ENCODE data around the gene CCDC89.

CCDC89 gene

GRCh38 chr11:85685820-85686459 is at the start of gene CCDC89:
Gene CCDC89 (minus strand): TSS chr11:85686195. CDS start chr11:85686130, 65 bp downstream.
- DNase-seq = no peak

DNA sequence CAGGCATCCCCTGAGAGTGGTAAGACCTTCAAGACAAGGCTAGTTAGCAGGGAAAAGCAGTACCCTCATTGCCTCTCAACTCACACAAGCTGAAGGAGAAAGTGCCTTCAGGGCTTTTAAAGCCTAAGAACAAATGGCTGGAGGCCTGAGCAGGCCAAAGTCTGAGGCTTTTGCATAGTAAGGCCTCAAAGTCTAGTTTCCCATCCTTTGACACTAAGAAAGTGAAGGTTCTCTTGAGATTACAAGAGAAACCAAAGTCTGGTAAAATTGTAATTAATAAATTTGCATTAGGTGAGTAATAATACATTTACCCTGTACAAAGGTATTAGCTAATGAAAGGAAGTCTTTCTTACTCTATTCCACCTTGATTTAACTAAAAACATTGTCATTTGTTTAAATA is 47.0 kb upstream of the CCDC89 start:
- DNase-seq = no peak

GRCh38 chr11:85726381-85726780 is 40.4 kb upstream of the CCDC89 start:
- DNase-seq = no peak

GRCh38 chr11:85725510-85726258 is 39.7 kb upstream of the CCDC89 start:
- no peak for DNase-seq

- DNase-seq = no peak
Measured at GRCh38 chr11:85724748-85725465, 38.9 kb upstream of the CCDC89 start.

- DNase-seq = no peak
Measured at GRCh38 chr11:85723088-85723487, 37.1 kb upstream of the CCDC89 start.

DNA sequence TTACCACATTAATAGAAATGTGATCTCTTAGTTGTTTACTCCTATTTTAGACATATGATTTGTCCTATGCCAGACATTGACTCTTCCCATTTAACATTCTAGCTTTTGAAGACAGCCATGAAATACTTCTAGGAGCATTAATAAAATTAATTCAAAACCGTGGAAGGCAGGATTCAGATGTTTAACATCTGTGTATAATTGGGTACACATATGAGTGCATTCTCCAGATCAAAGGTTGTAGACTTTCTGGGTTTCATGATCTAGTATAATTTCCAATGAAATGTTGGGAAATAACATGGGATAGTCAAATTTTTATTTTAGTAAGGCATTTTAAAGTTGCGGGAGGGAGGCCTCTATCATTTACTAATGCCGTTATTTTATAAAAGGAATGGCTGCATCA is 35.2 kb upstream of the CCDC89 start:
- DNase-seq = no peak

- DNase-seq = no peak
Measured at GRCh38 chr11:85718991-85719807, 33.2 kb upstream of the CCDC89 start.

DNA sequence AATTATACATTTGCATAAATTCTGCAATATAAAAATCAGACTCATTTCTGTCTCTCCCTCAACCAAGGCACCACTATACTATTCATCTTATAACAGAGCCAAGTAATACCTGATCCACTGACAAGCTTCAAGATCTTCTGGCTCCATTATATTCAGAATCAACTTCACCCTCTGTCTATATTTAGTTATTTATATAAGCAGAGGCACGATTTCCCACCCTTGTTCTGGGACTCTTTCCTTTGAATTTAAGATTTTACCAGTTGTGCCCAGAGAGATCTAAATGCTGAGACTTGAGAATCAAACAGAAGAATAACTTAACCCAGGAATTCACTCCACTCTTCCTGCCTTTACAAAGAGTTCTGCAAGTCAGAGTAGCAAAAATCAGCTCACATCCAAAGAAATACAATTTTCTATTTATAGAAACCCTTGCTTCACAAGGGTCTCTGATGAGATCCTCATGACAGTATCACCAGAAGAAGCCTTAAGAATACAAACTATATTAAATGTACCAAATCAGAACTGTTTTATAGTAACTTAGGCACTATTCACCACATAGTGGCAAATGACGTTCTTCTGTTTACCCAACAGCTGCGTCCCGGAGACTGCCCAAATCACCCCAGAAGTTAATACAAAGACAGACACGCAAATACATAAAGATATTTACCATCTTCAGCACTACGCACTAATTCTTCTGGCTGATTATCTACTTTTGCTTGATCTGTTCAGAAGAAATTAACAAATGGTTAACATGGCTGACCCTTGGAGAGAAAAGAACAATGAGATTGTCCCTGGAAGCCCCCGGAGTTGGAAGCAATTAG is 32.3 kb upstream of the CCDC89 start:
- DNase-seq = no peak

DNA sequence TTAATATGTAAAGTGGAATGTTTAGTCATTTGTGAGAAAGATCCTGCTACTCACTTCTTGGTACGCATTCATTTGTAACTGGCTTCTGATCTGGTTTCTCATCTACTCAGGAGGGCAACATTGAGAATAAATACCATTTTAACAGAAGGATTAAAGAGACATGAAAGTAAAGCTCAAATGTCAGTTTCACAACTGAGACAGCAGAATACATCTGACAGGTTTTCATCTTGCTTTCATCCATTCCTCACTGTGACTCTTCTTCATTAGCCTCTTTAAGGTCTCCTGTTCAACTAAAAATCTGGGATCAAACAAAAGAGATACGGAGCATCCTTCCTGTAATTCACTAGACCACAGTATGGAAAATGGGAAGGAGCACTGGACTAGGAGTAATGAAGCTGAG is 31.4 kb upstream of the CCDC89 start:
- no peak for DNase-seq

GRCh38 chr11:85712953-85713352 is 27.0 kb upstream of the CCDC89 start:
- DNase-seq = no peak

- no peak for DNase-seq
Measured at GRCh38 chr11:85710917-85711316, 24.9 kb upstream of the CCDC89 start.

- DNase-seq = no peak
Measured at GRCh38 chr11:85709941-85710702, 24.1 kb upstream of the CCDC89 start.

DNA sequence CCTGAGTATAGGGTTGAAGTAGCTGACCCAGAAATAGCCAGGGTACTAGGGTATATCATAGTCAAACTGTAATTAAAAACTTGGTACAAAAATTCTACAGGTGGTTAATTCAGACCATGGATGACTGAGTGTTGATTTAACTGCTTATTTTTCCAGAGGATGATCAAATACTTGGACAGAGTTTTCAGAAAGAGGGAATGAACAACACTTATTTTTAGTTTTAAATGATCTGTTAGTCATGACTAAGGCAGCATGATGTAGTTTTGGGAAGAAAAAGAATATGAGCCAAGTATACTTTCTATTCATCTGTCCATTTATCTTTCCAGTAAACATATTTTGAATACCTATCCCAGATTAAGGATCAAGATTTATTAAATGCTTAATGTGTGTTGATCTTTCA is 19.8 kb upstream of the CCDC89 start:
- DNase-seq = no peak

DNA sequence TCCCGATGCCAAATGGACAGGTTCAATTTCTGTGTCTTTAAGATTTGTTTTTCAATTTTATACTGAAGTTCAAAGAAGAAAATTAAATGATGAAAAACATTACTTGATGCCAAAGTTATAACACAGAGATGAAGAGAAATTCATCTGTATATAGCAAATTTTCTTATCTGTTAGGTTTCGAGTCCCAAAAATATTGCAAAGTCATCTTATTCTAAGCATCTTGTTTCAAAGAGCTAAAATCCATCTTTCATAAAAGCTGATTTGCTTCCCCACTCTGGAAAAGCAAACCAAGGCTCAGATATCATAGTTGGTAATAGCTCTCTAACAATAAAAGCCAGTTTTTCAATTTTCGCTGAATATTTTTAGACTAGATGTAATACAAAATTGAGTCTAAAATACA is 19.0 kb upstream of the CCDC89 start:
- no peak for DNase-seq

- DNase-seq = no peak
Measured at GRCh38 chr11:85699957-85700741, 14.2 kb upstream of the CCDC89 start.

- no peak for DNase-seq
Measured at GRCh38 chr11:85698195-85698594, 12.2 kb upstream of the CCDC89 start.

- DNase-seq = no peak
Measured at GRCh38 chr11:85697747-85698146, 11.8 kb upstream of the CCDC89 start.

DNA sequence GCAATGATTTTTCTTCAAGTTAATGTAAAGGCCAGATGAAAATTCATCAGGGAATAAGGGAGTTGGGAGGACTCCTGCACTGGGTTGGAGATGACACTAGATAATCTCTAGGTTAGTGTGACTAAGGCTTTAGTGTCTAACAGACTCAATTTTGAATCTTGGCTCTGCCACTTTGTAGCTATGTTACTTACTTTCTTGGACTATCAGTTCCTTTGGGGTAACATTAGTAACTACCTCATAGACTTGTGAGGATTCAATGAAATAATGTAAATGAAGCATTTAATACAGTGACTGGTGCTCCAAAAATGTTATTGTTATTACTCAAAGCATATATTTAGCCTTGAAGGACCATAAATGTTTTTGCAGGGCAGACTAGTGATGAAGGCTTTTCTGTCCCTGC is 9.6 kb upstream of the CCDC89 start:
- DNase-seq = no peak

- peak; percentile 57 for DNase-seq
Measured at GRCh38 chr11:85694385-85694980, 8.5 kb upstream of the CCDC89 start.
